GM12878 (cell line): ENCODE data around the gene GPR153. TPM values are rescaled to one million over a fixed set of nuclear protein-coding genes. Genes with fewer than 3 reads are reported as not detected.

ENCODE experiments used
- ATAC-seq: fragments of 200-7000 bp; cut with Tn5 transposase; 3 replicates; pipeline ENCODE4 v1.9.1; 2020; ENCODE audit warnings: mild to moderate bottlenecking, moderate library complexity
- BruUV-seq: library from RNA; stranded (reverse); fragments of 400-500 nt; replicated peaks from 2 replicates; lab custom pipeline; 2021; lab: Mats Ljungman, UMichigan
- CTCF ChIA-PET: fragments of 300-600 bp; sonication (Branson Sonifier 250); formaldehyde crosslinking; extraction: SDS; loops from one replicate; lab custom pipeline; 2021; ENCODE audit warnings: inconsistent platforms; lab: Yijun Ruan, JAX
- POLR2A ChIA-PET: fragments of 350-600 bp; formaldehyde crosslinking; extraction: SDS; loops from one replicate; lab custom pipeline; 2021; ENCODE audit warnings: inconsistent platforms; lab: Charles Lee
- RAD21 ChIA-PET: fragments of 300-600 bp; sonication (Branson Sonifier 250); formaldehyde crosslinking; loops from one replicate; lab custom pipeline; 2023; ENCODE audit warnings: antibody characterized with exemption; ENCODE audit not compliant: unreplicated experiment; lab: Charles Lee
- SMC1A ChIA-PET: fragments of 300-600 bp; sonication (Branson Sonifier 250); formaldehyde crosslinking; loops from one replicate; lab custom pipeline; 2023; ENCODE audit not compliant: unreplicated experiment, uncharacterized antibody; lab: Charles Lee
- DNase-seq: peaks from one replicate; pipeline ENCODE4 v3.0.0-alpha.2; 2011; ENCODE audit warnings: low read depth, low spot score
- FAIRE-seq: peaks from 3 replicates; lab custom pipeline; 2011; peaks lifted over from hg19 to GRCh38; lab: Jason Lieb, UNC
- H2AFZ ChIP-seq: 2 replicates; pipeline ENCODE4 v1.6.0; 2011; ENCODE audit warnings: low read depth, low read length, control low read depth; ENCODE audit not compliant: control insufficient read depth
- H3K27ac ChIP-seq: 2 replicates; pipeline ENCODE4 v1.5.1; 2011; ENCODE audit warnings: control low read depth; ENCODE audit not compliant: control insufficient read depth, insufficient read depth
- H3K27me3 ChIP-seq, 2 experiments: replicated peaks in 1 of 2; 2 replicates each; pipeline versions ENCODE4 v1.6.0 to v1.6.1; 2011; ENCODE audit warnings: low read length in 1 of 2; ENCODE audit not compliant: control insufficient read depth in 2 of 2, insufficient read depth in 2 of 2
- H3K36me3 ChIP-seq, 2 experiments: 2 replicates each; pipeline ENCODE4 v1.5.1; 2011; ENCODE audit warnings: low read length in 1 of 2; ENCODE audit not compliant: control insufficient read depth in 2 of 2, insufficient read depth in 2 of 2
- H3K4me1 ChIP-seq: 2 replicates; pipeline ENCODE4 v1.6.1; 2011; ENCODE audit warnings: mild to moderate bottlenecking, low read length, moderate library complexity, mixed read lengths; ENCODE audit not compliant: control insufficient read depth, insufficient read depth
- H3K4me2 ChIP-seq: 2 replicates; pipeline ENCODE4 v1.6.0; 2011; ENCODE audit warnings: control low read depth; ENCODE audit not compliant: control insufficient read depth, insufficient read depth
- H3K4me3 ChIP-seq: fragments of 200-600 bp; sonication (generic); 2 replicates; pipeline ENCODE4 v1.5.1; 2016
- H3K79me2 ChIP-seq: 2 replicates; pipeline ENCODE4 v1.6.0; 2011; ENCODE audit warnings: low read length; ENCODE audit not compliant: control insufficient read depth, insufficient read depth
- H3K9ac ChIP-seq: 2 replicates; pipeline ENCODE4 v1.8.0; 2011; ENCODE audit warnings: low read length, control low read depth, mixed read lengths; ENCODE audit not compliant: control insufficient read depth, insufficient read depth
- H3K9me3 ChIP-seq: replicated peaks from 3 replicates; pipeline ENCODE4 v1.5.1; 2011; ENCODE audit warnings: mild to moderate bottlenecking, low read length; ENCODE audit not compliant: control insufficient read depth, insufficient read depth
- H4K20me1 ChIP-seq: 2 replicates; pipeline ENCODE4 v1.6.0; 2011; ENCODE audit not compliant: control insufficient read depth, insufficient read depth
- FOXM1 ChIP-seq: IDR thresholded peaks from 2 replicates; pipeline ENCODE4 v1.6.1; 2012; ENCODE audit warnings: low read depth, mild to moderate bottlenecking, inconsistent platforms, low read length, moderate library complexity
- GATAD2B ChIP-seq: fragments of 450-650 bp; conservative IDR thresholded peaks from 2 replicates; pipeline ENCODE4 v1.6.1; 2017; ENCODE audit warnings: low read depth, mild to moderate bottlenecking, moderate library complexity
- JUNB ChIP-seq: IDR thresholded peaks from 2 replicates; pipeline ENCODE4 v1.6.1; 2016; ENCODE audit warnings: antibody characterized with exemption, mild to moderate bottlenecking
- STAT3 ChIP-seq: IDR thresholded peaks from 2 replicates; pipeline ENCODE4 v1.6.1; 2011; ENCODE audit warnings: low read depth, low read length, improper control_type of control experiment
- WRNIP1 ChIP-seq: IDR thresholded peaks from 2 replicates; pipeline ENCODE4 v1.6.1; 2011; ENCODE audit warnings: low read depth, low read length, improper control_type of control experiment, borderline replicate concordance
- ZBED1 ChIP-seq: IDR thresholded peaks from 2 replicates; pipeline ENCODE4 v1.6.1; 2016; ENCODE audit warnings: borderline replicate concordance
- ZNF384 ChIP-seq: IDR thresholded peaks from 2 replicates; pipeline ENCODE4 v1.6.1; 2012; ENCODE audit warnings: low read depth, mild to moderate bottlenecking, low read length, improper control_type of control experiment, borderline replicate concordance
- WGBS: methylation state at CpG from one replicate; pipeline ENCODE4 v1.1.6; 2016; ENCODE audit warnings: low lambda C conversion rate; ENCODE audit not compliant: insufficient replicate concordance, insufficient coverage; ENCODE audit errors: missing lambda C conversion rate; 5-methylcytosine and 5-hydroxymethylcytosine counted together
- in situ Hi-C: fragments of 300-500 bp; cut with MboI; formaldehyde crosslinking; loops from 9 replicates; pipeline ENCODE4 v1.14.3; 2018; ENCODE audit warnings: mixed read lengths
- intact Hi-C: fragments of 100-400 bp; cut with micrococcal nuclease; formaldehyde crosslinking; loops from one replicate; pipeline ENCODE4 v1.14.2; 2022; ENCODE audit not compliant: unreplicated experiment
- polyA plus RNA-seq, 11 experiments: library from polyadenylated mRNA; depleted of rRNA in 4 of 11; unstranded in 6 of 11; stranded (reverse) in 5 of 11; fragments of >200 nt; fragmentation: Nextera tagmentation in 4 of 11; fragmentation: Illumina TruSeq in 1 of 11; extraction: Ambion mirVana in 4 of 11; extraction: Trizol in 1 of 11; gene quantifications; 1 replicate in 1 of 11; 2 replicates in 10 of 11; pipeline versions ENCODE4 v1.2.1 to v1.2.3, GENCODE V29; 2011 to 2016; ENCODE audit warnings: inconsistent platforms in 2 of 11, missing spikeins in 2 of 11, low read depth in 1 of 11
- total RNA-seq, 4 experiments: library from RNA; depleted of rRNA in 3 of 4; stranded (reverse); fragments of >200 nt in 3 of 4; fragmentation: Illumina TruSeq in 1 of 4; extraction: Trizol in 1 of 4; gene quantifications; 2 replicates each; pipeline versions ENCODE4 v1.2.1 to v1.2.3, GENCODE V29; 2013 to 2021
- TF ChIP-seq, protein P1 (sequence below): fragments of 450-650 bp; formaldehyde crosslinking; IDR thresholded peaks from 2 replicates; pipeline ENCODE4 v1.5.0; 2022; ENCODE audit warnings: mild to moderate bottlenecking, missing genetic modification characterization
- TF ChIP-seq, protein P2 (sequence below): fragments of 150-350 bp; IDR thresholded peaks from 2 replicates; pipeline ENCODE4 v1.6.1; 2016; ENCODE audit warnings: low read depth, low read length
- TF ChIP-seq, protein P3 (sequence below), 3 experiments: IDR thresholded peaks in 2 of 3; conservative IDR thresholded peaks in 1 of 3; 2 replicates each; pipeline ENCODE4 v1.5.1; 2011; ENCODE audit warnings: low read depth in 3 of 3, low read length in 3 of 3, mild to moderate bottlenecking in 3 of 3, control low read depth in 2 of 3, moderate library complexity in 2 of 3, inconsistent platforms in 1 of 3, mixed read lengths in 1 of 3; ENCODE audit not compliant: control insufficient read depth in 2 of 3, insufficient read depth in 1 of 3; ENCODE audit errors: extremely low read depth in 1 of 3

GPR153 gene
- total and polyA plus RNA-seq, 10 of the 15 experiments (the other 5 are each of a cell fraction or from before 2014, with no cell fraction given) = 0.04 to 2.2 (median 0.54) TPM

DNA sequence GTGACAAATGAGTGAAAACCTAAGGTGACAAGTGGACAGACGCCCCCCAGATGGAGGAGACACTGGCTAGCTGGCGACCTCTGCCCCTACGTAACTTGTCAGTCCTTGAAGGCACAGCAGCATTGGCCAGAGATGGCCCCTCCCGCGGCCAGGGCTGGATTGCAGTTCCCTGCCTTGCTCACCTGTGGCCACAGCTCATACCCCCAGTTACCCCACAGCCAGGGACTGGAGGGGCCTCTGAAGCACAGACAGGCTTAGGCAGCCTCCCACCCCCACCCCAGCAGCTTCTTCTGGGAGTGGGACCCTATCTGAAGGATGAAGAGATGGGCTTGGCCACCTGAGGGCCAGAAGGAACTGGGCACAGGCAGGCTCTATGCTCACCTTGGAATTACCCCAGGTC is 13.2 kb downstream of the GPR153 start (continued):
- TF ChIP-seq, protein P1, sequence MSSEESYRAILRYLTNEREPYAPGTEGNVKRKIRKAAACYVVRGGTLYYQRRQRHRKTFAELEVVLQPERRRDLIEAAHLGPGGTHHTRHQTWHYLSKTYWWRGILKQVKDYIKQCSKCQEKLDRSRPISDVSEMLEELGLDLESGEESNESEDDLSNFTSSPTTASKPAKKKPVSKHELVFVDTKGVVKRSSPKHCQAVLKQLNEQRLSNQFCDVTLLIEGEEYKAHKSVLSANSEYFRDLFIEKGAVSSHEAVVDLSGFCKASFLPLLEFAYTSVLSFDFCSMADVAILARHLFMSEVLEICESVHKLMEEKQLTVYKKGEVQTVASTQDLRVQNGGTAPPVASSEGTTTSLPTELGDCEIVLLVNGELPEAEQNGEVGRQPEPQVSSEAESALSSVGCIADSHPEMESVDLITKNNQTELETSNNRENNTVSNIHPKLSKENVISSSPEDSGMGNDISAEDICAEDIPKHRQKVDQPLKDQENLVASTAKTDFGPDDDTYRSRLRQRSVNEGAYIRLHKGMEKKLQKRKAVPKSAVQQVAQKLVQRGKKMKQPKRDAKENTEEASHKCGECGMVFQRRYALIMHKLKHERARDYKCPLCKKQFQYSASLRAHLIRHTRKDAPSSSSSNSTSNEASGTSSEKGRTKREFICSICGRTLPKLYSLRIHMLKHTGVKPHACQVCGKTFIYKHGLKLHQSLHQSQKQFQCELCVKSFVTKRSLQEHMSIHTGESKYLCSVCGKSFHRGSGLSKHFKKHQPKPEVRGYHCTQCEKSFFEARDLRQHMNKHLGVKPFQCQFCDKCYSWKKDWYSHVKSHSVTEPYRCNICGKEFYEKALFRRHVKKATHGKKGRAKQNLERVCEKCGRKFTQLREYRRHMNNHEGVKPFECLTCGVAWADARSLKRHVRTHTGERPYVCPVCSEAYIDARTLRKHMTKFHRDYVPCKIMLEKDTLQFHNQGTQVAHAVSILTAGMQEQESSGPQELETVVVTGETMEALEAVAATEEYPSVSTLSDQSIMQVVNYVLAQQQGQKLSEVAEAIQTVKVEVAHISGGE (CRISPR knock-in tag) = no peak
- TF ChIP-seq JUNB (no peak), ZBED1 (no peak)

DNA sequence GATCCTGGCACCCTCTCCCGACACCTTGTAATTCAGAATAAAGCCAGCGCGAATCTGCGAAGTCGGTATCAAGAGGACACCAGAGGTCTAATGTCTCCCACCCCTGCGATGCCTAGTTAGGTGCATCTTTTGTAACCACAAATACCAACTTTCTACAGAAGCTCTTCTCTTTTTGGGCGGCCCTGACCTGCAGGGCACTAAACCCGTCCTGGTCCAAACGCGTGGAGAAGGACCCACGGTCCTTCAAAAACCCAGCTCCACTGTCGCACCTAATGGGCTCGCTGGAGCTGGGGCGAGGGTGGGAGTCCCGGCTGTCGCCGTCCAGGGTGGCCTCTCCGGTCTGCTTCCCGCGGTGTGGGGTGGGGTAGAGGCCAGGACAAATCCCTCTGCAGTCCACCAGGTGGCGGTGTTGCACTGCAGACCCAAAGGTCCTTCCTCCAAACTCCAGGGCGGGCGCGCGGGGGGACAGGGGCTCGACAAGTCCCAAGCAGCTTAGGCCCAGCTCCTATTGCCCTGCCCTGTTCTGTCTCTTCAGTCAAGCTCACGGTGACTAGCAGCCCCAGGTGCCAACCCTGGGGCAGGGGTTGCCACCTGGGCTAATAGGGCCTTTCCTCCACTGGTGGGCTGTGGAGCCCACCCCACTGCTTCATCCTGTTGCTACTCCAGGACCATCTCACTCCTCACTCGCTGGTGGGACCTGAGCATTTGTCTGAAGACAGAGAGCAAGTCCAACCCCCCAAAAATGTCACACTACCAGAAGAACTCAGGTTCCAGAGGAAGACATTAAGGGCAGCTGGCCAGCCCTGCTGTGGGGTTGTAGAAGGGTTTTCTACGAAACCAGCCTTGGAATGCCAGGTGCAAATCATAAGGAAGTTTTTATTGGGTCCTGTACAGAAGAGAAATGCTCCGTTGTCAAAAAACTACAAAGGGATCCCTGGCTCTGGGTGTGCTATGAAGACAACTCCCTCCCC is 14.1 kb downstream of the GPR153 start:
- Histone ChIP-seq H3K27ac (no peak overlapping the region), H3K4me3 (no peak overlapping the region), H3K79me2 (no peaks in the 10 kb centered on the region), H3K9ac (no peak overlapping the region), H2AFZ (no peak overlapping the region), H3K9me3 (no peaks in the 10 kb centered on the region), H3K4me1 (peaks cover 5% of the 10 kb centered on the region), H3K36me3 (no peaks in the 10 kb centered on the region), H3K27me3 (peaks cover 12 to 23% of the 10 kb centered on the region in 2 experiments), H3K4me2 (no peak overlapping the region), H4K20me1 (no peaks in the 10 kb centered on the region)
- ChIA-PET RAD21 (interaction anchor here (0.7 to 4.0 kb wide), 17 partner anchors 11 to 192 kb away, joined by 3 to 32 read pairs (median 3); partner anchors contain the start of gene ICMT), SMC1A (interaction anchor here (1.2 to 3.0 kb wide), 11 partner anchors 9 to 400 kb away, joined by 3 to 9 read pairs (median 4); no protein-coding TSS in a partner anchor), POLR2A (no interaction called here), CTCF (interaction anchor here (0.6 to 5.2 kb wide), 40 partner anchors 10 to 961 kb away, joined by 3 to 47 read pairs (median 4); partner anchors contain the start of genes ACOT7, ICMT, RNF207 and TAS1R1)
- BruUV-seq = no TSS peak
- intact Hi-C loops (loop anchor here (1.0 to 2.0 kb wide), 4 partner anchors 97 to 192 kb away; no protein-coding TSS in a partner anchor), in situ Hi-C loops (loop anchor here (5.0 kb wide), 1 partner anchor 101 kb away; no protein-coding TSS in a partner anchor)
- ATAC-seq (peak; percentile 80), DNase-seq (no peak), FAIRE-seq (peak; percentile 23)
- 4% methylated on average over 30 of the region's 30 CpGs for WGBS
- TF ChIP-seq, protein P2, sequence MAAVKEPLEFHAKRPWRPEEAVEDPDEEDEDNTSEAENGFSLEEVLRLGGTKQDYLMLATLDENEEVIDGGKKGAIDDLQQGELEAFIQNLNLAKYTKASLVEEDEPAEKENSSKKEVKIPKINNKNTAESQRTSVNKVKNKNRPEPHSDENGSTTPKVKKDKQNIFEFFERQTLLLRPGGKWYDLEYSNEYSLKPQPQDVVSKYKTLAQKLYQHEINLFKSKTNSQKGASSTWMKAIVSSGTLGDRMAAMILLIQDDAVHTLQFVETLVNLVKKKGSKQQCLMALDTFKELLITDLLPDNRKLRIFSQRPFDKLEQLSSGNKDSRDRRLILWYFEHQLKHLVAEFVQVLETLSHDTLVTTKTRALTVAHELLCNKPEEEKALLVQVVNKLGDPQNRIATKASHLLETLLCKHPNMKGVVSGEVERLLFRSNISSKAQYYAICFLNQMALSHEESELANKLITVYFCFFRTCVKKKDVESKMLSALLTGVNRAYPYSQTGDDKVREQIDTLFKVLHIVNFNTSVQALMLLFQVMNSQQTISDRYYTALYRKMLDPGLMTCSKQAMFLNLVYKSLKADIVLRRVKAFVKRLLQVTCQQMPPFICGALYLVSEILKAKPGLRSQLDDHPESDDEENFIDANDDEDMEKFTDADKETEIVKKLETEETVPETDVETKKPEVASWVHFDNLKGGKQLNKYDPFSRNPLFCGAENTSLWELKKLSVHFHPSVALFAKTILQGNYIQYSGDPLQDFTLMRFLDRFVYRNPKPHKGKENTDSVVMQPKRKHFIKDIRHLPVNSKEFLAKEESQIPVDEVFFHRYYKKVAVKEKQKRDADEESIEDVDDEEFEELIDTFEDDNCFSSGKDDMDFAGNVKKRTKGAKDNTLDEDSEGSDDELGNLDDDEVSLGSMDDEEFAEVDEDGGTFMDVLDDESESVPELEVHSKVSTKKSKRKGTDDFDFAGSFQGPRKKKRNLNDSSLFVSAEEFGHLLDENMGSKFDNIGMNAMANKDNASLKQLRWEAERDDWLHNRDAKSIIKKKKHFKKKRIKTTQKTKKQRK = no peak
- no peak for TF ChIP-seq ZNF384
- no peak for TF ChIP-seq GATAD2B
- TF ChIP-seq, protein P3, sequence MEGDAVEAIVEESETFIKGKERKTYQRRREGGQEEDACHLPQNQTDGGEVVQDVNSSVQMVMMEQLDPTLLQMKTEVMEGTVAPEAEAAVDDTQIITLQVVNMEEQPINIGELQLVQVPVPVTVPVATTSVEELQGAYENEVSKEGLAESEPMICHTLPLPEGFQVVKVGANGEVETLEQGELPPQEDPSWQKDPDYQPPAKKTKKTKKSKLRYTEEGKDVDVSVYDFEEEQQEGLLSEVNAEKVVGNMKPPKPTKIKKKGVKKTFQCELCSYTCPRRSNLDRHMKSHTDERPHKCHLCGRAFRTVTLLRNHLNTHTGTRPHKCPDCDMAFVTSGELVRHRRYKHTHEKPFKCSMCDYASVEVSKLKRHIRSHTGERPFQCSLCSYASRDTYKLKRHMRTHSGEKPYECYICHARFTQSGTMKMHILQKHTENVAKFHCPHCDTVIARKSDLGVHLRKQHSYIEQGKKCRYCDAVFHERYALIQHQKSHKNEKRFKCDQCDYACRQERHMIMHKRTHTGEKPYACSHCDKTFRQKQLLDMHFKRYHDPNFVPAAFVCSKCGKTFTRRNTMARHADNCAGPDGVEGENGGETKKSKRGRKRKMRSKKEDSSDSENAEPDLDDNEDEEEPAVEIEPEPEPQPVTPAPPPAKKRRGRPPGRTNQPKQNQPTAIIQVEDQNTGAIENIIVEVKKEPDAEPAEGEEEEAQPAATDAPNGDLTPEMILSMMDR (IDR thresholded peaks at IDR 0.05 in 2 of 3, conservative IDR thresholded peaks at IDR 0.05 in 1 of 3; ENCODE audit: control insufficient read depth in 2 of 3, extremely low read depth in 1 of 3, insufficient read depth in 1 of 3, low read depth in 3 of 3, low read length in 3 of 3) = peak; percentile 80 to 96 (median 91)
- TF ChIP-seq FOXM1 = 0 out of 2 replicates have a peak, but pooled peaks have one; percentile 27
- no peak for TF ChIP-seq STAT3
- TF ChIP-seq WRNIP1 = 0 out of 2 replicates have a peak, but pooled peaks have one; percentile 36
